GM21786 (cell line): ENCODE measurements around the gene CD207.

Experiments
- ATAC-seq: cut with Tn5 transposase; IDR thresholded peaks from one replicate; pipeline ENCODE4 v1.9.1; 2021; ENCODE audit not compliant: unreplicated experiment

The CD207 gene

GRCh38 chr2:70795164-70795995 lies 40.2 kb downstream of the CD207 start:
- no peak for ATAC-seq

DNA sequence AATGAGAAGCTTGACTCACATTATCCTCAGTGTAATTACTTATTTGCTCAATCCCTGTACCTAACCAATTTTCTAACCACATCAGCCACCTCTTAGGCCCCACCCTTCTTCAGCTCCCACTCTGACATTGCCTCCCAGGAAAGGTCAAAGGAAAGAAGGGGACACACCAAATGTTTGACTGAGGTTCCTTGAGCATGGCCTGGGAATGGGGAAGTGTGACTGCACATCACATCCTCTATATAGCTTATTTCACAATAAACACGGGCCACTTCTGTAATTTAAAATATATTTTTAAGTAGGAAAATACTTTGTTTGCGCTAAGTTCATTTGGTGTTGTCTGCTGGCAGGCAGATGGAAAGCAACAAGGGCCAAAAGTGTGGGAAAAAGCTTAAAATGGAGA lies 42.2 kb downstream of the CD207 start:
- ATAC-seq = no peak

GRCh38 chr2:70790136-70790828 lies 45.3 kb downstream of the CD207 start, which contains the start of gene FIGLA:
FIGLA (minus strand) TSS chr2:70790643; CDS start chr2:70790638, 5 bp downstream.
- ATAC-seq = no peak

DNA sequence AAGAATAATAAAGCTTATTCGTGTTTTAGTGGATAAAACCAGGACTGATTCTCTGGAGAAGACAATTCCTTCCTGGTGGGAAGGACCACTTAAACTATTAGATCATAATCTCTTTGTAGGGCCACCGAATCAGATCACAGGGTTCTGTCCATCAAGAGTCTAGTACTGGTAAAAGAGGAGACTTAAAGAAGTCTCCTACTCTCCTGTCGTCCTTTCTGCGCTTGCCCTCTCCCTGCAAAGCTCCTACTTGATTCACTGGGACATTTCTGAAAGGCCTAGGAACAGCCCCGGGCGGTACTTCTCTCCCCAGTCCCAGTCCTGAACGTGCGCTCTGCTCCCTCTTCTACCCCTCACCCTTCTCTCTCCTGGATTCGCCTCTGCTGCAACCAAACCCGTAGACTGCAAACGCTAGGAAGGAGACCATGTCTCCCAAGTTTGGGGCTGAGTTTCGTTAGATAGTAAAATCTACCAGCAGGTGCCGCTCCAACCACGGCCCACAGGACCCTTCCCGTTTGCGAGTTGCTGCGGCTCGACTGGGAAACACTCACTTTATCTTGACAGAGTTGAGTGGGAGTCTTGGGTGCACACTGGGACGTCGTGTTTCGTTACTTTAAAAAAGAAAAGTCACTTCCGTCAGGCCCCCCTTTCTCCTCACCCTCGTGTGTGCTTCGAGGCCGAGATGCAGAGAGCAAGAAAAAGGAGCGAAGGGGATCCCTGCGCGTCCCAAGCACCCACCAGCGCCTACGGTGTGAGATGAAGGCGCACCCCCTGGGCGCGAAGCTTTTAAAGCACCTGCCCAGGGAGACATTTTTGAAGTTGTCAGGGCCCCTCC lies 46.1 kb downstream of the CD207 start:
- ATAC-seq = no peak

GRCh38 chr2:70785137-70785911 lies 50.3 kb downstream of the CD207 start:
- no peak for ATAC-seq

DNA sequence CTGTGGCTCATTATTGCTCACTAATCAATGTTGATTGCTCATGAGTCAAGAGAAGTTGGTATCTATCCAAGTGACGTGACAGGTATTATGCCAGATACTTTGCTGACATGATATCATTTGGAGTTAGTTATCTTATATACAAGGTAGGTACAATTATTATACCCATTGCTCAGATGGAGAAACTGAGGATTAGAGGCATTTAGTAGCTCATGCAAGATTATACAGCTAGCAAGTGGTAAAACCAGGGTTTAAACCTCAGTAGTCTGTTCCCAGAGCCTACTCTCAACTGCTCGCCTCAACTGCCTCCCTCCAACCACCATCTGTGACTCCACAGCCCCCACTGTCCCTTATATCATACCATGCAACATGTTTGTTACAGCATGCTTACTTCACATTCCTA lies 51.3 kb downstream of the CD207 start:
- no peak for ATAC-seq
